HepG2 (cell line): Measurements from ENCODE around the gene ATOH8. TPM values are rescaled to one million over a fixed set of nuclear protein-coding genes. Genes with fewer than 3 reads are reported as not detected.

Source experiments
- HCFC1 ChIP-seq: fragments of 150-350 bp; IDR thresholded peaks from 2 replicates; pipeline ENCODE4 v1.6.1; 2014; ENCODE audit warnings: low read depth, low read length
- ISX ChIP-seq: sonication (generic); formaldehyde crosslinking; conservative IDR thresholded peaks from 2 replicates; pipeline ENCODE4 v1.5.0; 2020; ENCODE audit warnings: missing genetic modification reagents
- SALL1 ChIP-seq: sonication (generic); formaldehyde crosslinking; IDR thresholded peaks from 2 replicates; pipeline ENCODE4 v1.8.0; 2022; ENCODE audit warnings: mild to moderate bottlenecking, missing genetic modification reagents
- SP2 ChIP-seq: sonication (generic); formaldehyde crosslinking; IDR thresholded peaks from 2 replicates; pipeline ENCODE4 v1.5.1; 2020; ENCODE audit warnings: mild to moderate bottlenecking, missing genetic modification reagents
- YEATS4 ChIP-seq: sonication (generic); formaldehyde crosslinking; IDR thresholded peaks from 2 replicates; pipeline ENCODE4 v1.4.0; 2020; ENCODE audit warnings: missing genetic modification reagents, borderline replicate concordance
- ZNF17 ChIP-seq: sonication (generic); formaldehyde crosslinking; IDR thresholded peaks from 2 replicates; pipeline ENCODE4 v1.5.0; 2020; ENCODE audit warnings: mild to moderate bottlenecking, missing genetic modification reagents
- ZNF260 ChIP-seq: sonication (generic); formaldehyde crosslinking; IDR thresholded peaks from 2 replicates; pipeline ENCODE4 v1.4.0; 2020; ENCODE audit warnings: missing genetic modification reagents, low read depth, mild to moderate bottlenecking, borderline replicate concordance
- ZNF430 ChIP-seq: sonication (generic); formaldehyde crosslinking; IDR thresholded peaks from 2 replicates; pipeline ENCODE4 v1.9.0; 2021; ENCODE audit warnings: mild to moderate bottlenecking, missing genetic modification reagents
- ZNF496 ChIP-seq: sonication (generic); formaldehyde crosslinking; IDR thresholded peaks from 2 replicates; pipeline ENCODE4 v1.8.1; 2023; ENCODE audit warnings: mild to moderate bottlenecking, moderate library complexity, missing genetic modification reagents; ENCODE audit not compliant: insufficient replicate concordance
- ZNF598 ChIP-seq: sonication (generic); formaldehyde crosslinking; IDR thresholded peaks from 2 replicates; pipeline ENCODE4 v1.5.1; 2020; ENCODE audit warnings: mild to moderate bottlenecking, missing genetic modification reagents, borderline replicate concordance
- ZNF749 ChIP-seq: sonication (generic); formaldehyde crosslinking; IDR thresholded peaks from 2 replicates; pipeline ENCODE4 v1.8.0; 2022; ENCODE audit warnings: mild to moderate bottlenecking, missing genetic modification reagents, moderate library complexity, borderline replicate concordance
- ZNF839 ChIP-seq: sonication (generic); formaldehyde crosslinking; IDR thresholded peaks from 2 replicates; pipeline ENCODE4 v1.4.0; 2020; ENCODE audit warnings: missing genetic modification reagents, mild to moderate bottlenecking, borderline replicate concordance
- polyA plus RNA-seq, 8 experiments: library from polyadenylated mRNA; depleted of rRNA in 3 of 8; stranded (reverse) in 7 of 8; unstranded in 1 of 8; fragments of >200 nt; fragmentation: Illumina TruSeq in 4 of 8; extraction: Trizol in 4 of 8; gene quantifications; 2 replicates each; pipeline versions ENCODE4 v1.2.1 to v1.2.3, GENCODE V29; 2011 to 2016; ENCODE audit warnings: low read depth in 4 of 8, missing spikeins in 1 of 8, mixed read lengths in 1 of 8; ENCODE audit not compliant: insufficient read depth in 1 of 8
- total RNA-seq, 5 experiments: library from RNA; depleted of rRNA; stranded (reverse); fragments of >200 nt; fragmentation: Illumina TruSeq; extraction: Trizol; gene quantifications; 2 replicates each; pipeline ENCODE4 v1.2.3, GENCODE V29; 2016; ENCODE audit warnings: low read depth in 1 of 5
- TF ChIP-seq, protein P1 (sequence below): fragments of 450-650 bp; IDR thresholded peaks from 2 replicates; pipeline ENCODE4 v1.6.1; 2017
- TF ChIP-seq, protein P2 (sequence below): sonication (generic); formaldehyde crosslinking; IDR thresholded peaks from 2 replicates; pipeline ENCODE4 v1.4.0; 2020; ENCODE audit warnings: missing genetic modification reagents
- TF ChIP-seq, protein P3 (sequence below): sonication (generic); formaldehyde crosslinking; IDR thresholded peaks from 2 replicates; pipeline ENCODE4 v1.8.1; 2022; ENCODE audit warnings: low read depth, mild to moderate bottlenecking, missing genetic modification reagents
- TF ChIP-seq, protein P4 (sequence below): sonication (generic); formaldehyde crosslinking; IDR thresholded peaks from 2 replicates; pipeline ENCODE4 v1.5.0; 2020; ENCODE audit warnings: missing genetic modification reagents
- TF ChIP-seq, protein P5 (sequence below): sonication (generic); formaldehyde crosslinking; IDR thresholded peaks from 2 replicates; pipeline ENCODE4 v1.5.0; 2020; ENCODE audit warnings: missing genetic modification reagents
- TF ChIP-seq, protein P6 (sequence below): sonication (generic); formaldehyde crosslinking; IDR thresholded peaks from 2 replicates; pipeline ENCODE4 v1.4.0; 2020; ENCODE audit warnings: missing genetic modification reagents
- TF ChIP-seq, protein P7 (sequence below): sonication (generic); formaldehyde crosslinking; IDR thresholded peaks from 2 replicates; pipeline ENCODE4 v1.5.0; 2020; ENCODE audit warnings: missing genetic modification reagents

Gene ATOH8
- total and polyA plus RNA-seq, 2 of the 13 experiments (the other 11 are each of a cell fraction or from before 2014, with no cell fraction given): 0.13 to 0.61 TPM

DNA sequence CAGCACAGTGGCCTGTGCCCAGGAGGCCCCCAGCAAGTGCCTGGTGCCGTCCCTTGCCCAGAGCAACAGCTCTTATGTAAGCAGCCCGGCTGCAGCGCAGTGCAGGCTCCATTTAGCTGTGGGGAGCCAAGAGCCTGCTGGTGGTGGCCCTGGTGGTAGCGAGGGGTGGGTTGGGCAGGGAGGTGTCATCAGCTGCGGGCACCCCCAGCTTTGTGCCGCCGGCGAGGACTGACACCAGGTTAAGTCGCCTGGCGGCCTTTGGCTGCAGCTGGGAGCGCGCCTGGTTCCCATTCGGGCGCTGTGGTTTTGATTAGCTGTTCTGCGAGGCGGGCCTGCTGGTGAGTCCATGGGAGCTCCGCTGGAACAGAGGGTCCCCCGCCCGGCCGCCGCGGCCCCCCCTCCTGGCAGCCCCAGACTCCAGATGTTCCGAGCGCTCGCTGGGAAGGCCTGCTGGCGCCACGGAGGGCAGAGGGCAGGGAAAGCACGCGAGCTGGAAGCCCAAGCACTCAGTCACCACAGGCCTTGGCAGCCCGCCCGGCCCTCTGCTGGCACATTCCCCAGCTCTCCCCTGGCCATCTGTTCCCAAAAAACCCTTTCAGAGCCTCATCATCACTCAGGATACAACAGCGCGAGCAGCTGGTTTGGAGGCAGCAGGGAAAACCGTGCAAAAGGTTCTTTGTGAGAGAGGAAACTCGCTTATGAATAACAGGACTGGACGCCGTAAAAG, 18.4 kb downstream of the ATOH8 start (continued):
- TF ChIP-seq, protein P1, sequence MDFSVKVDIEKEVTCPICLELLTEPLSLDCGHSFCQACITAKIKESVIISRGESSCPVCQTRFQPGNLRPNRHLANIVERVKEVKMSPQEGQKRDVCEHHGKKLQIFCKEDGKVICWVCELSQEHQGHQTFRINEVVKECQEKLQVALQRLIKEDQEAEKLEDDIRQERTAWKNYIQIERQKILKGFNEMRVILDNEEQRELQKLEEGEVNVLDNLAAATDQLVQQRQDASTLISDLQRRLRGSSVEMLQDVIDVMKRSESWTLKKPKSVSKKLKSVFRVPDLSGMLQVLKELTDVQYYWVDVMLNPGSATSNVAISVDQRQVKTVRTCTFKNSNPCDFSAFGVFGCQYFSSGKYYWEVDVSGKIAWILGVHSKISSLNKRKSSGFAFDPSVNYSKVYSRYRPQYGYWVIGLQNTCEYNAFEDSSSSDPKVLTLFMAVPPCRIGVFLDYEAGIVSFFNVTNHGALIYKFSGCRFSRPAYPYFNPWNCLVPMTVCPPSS: no peak
- TF ChIP-seq, protein P2, sequence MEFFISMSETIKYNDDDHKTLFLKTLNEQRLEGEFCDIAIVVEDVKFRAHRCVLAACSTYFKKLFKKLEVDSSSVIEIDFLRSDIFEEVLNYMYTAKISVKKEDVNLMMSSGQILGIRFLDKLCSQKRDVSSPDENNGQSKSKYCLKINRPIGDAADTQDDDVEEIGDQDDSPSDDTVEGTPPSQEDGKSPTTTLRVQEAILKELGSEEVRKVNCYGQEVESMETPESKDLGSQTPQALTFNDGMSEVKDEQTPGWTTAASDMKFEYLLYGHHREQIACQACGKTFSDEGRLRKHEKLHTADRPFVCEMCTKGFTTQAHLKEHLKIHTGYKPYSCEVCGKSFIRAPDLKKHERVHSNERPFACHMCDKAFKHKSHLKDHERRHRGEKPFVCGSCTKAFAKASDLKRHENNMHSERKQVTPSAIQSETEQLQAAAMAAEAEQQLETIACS (CRISPR knock-in tag): no peak
- TF ChIP-seq SP2 (CRISPR knock-in tag) (no peak), ZNF496 (CRISPR knock-in tag) (no peak), ZNF430 (CRISPR knock-in tag) (no peak), YEATS4 (no peak), ZNF749 (no peak), ZNF17 (CRISPR knock-in tag) (no peak), ZNF598 (CRISPR knock-in tag) (no peak), ZNF260 (CRISPR knock-in tag) (no peak), HCFC1 (no peak), SALL1 (peak; percentile 72), ISX (CRISPR knock-in tag) (no peak), ZNF839 (CRISPR knock-in tag) (no peak)
- TF ChIP-seq, protein P3, sequence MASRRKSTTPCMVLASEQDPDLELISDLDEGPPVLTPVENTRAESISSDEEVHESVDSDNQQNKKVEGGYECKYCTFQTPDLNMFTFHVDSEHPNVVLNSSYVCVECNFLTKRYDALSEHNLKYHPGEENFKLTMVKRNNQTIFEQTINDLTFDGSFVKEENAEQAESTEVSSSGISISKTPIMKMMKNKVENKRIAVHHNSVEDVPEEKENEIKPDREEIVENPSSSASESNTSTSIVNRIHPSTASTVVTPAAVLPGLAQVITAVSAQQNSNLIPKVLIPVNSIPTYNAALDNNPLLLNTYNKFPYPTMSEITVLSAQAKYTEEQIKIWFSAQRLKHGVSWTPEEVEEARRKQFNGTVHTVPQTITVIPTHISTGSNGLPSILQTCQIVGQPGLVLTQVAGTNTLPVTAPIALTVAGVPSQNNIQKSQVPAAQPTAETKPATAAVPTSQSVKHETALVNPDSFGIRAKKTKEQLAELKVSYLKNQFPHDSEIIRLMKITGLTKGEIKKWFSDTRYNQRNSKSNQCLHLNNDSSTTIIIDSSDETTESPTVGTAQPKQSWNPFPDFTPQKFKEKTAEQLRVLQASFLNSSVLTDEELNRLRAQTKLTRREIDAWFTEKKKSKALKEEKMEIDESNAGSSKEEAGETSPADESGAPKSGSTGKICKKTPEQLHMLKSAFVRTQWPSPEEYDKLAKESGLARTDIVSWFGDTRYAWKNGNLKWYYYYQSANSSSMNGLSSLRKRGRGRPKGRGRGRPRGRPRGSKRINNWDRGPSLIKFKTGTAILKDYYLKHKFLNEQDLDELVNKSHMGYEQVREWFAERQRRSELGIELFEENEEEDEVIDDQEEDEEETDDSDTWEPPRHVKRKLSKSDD: no peak
- TF ChIP-seq, protein P4, sequence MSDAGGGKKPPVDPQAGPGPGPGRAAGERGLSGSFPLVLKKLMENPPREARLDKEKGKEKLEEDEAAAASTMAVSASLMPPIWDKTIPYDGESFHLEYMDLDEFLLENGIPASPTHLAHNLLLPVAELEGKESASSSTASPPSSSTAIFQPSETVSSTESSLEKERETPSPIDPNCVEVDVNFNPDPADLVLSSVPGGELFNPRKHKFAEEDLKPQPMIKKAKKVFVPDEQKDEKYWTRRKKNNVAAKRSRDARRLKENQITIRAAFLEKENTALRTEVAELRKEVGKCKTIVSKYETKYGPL (CRISPR knock-in tag): peak; percentile 91
- TF ChIP-seq, protein P5, sequence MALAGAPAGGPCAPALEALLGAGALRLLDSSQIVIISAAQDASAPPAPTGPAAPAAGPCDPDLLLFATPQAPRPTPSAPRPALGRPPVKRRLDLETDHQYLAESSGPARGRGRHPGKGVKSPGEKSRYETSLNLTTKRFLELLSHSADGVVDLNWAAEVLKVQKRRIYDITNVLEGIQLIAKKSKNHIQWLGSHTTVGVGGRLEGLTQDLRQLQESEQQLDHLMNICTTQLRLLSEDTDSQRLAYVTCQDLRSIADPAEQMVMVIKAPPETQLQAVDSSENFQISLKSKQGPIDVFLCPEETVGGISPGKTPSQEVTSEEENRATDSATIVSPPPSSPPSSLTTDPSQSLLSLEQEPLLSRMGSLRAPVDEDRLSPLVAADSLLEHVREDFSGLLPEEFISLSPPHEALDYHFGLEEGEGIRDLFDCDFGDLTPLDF (CRISPR knock-in tag): no peak
- TF ChIP-seq, protein P6, sequence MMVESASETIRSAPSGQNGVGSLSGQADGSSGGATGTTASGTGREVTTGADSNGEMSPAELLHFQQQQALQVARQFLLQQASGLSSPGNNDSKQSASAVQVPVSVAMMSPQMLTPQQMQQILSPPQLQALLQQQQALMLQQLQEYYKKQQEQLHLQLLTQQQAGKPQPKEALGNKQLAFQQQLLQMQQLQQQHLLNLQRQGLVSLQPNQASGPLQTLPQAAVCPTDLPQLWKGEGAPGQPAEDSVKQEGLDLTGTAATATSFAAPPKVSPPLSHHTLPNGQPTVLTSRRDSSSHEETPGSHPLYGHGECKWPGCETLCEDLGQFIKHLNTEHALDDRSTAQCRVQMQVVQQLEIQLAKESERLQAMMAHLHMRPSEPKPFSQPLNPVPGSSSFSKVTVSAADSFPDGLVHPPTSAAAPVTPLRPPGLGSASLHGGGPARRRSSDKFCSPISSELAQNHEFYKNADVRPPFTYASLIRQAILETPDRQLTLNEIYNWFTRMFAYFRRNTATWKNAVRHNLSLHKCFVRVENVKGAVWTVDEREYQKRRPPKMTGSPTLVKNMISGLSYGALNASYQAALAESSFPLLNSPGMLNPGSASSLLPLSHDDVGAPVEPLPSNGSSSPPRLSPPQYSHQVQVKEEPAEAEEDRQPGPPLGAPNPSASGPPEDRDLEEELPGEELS: peak; percentile 23; the same call in 1 of the 2 replicates
- TF ChIP-seq, protein P7, sequence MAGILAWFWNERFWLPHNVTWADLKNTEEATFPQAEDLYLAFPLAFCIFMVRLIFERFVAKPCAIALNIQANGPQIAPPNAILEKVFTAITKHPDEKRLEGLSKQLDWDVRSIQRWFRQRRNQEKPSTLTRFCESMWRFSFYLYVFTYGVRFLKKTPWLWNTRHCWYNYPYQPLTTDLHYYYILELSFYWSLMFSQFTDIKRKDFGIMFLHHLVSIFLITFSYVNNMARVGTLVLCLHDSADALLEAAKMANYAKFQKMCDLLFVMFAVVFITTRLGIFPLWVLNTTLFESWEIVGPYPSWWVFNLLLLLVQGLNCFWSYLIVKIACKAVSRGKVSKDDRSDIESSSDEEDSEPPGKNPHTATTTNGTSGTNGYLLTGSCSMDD (CRISPR knock-in tag): no peak
